HL-60 (cell line): Measurements from ENCODE around the gene C12orf75.

ENCODE experiments used
- CTCF ChIP-seq: IDR thresholded peaks from one replicate; pipeline ENCODE4 v1.5.1; 2011; ENCODE audit warnings: low read length, control low read depth, inconsistent platforms; ENCODE audit not compliant: insufficient read depth
- GABPA ChIP-seq: IDR thresholded peaks from 2 replicates; pipeline ENCODE4 v1.6.1; 2012; ENCODE audit warnings: low read depth
- POLR2AphosphoS5 ChIP-seq: IDR thresholded peaks from 2 replicates; pipeline ENCODE4 v1.6.1; 2012; ENCODE audit warnings: low read depth
- SPI1 ChIP-seq: IDR thresholded peaks from 2 replicates; pipeline ENCODE4 v1.6.1; 2012; ENCODE audit warnings: low read depth, mild to moderate bottlenecking, borderline replicate concordance
- TF ChIP-seq, protein P1 (sequence below): IDR thresholded peaks from 2 replicates; pipeline ENCODE4 v1.6.1; 2012; ENCODE audit warnings: low read depth; ENCODE audit not compliant: insufficient replicate concordance

GRCh38 chr12:105343836-105344235, 13.3 kb downstream of the C12orf75 start:
- TF ChIP-seq CTCF: no peak
- TF ChIP-seq, protein P1, sequence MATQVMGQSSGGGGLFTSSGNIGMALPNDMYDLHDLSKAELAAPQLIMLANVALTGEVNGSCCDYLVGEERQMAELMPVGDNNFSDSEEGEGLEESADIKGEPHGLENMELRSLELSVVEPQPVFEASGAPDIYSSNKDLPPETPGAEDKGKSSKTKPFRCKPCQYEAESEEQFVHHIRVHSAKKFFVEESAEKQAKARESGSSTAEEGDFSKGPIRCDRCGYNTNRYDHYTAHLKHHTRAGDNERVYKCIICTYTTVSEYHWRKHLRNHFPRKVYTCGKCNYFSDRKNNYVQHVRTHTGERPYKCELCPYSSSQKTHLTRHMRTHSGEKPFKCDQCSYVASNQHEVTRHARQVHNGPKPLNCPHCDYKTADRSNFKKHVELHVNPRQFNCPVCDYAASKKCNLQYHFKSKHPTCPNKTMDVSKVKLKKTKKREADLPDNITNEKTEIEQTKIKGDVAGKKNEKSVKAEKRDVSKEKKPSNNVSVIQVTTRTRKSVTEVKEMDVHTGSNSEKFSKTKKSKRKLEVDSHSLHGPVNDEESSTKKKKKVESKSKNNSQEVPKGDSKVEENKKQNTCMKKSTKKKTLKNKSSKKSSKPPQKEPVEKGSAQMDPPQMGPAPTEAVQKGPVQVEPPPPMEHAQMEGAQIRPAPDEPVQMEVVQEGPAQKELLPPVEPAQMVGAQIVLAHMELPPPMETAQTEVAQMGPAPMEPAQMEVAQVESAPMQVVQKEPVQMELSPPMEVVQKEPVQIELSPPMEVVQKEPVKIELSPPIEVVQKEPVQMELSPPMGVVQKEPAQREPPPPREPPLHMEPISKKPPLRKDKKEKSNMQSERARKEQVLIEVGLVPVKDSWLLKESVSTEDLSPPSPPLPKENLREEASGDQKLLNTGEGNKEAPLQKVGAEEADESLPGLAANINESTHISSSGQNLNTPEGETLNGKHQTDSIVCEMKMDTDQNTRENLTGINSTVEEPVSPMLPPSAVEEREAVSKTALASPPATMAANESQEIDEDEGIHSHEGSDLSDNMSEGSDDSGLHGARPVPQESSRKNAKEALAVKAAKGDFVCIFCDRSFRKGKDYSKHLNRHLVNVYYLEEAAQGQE: no peak
- no peak for TF ChIP-seq POLR2AphosphoS5
- no peak for TF ChIP-seq SPI1
- no peak for TF ChIP-seq GABPA
